Measurements from ENCODE around the gene ADCY2.

The ADCY2 gene

DNA sequence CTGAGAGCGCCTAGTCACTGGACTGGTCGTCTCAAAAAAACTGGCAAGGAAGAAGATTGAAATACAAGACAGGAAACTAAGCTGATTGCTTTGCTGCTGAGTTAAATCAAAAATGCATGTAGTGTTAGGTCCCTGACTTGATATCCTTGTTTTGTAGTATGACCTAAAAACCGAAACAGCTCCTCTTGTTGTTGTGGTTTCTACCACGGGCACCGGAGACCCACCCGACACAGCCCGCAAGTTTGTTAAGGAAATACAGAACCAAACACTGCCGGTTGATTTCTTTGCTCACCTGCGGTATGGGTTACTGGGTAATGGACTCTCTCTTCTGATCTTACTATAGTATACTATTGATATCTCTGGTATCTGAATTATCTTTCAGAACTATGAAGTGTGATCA lies 477.3 kb downstream of the ADCY2 start:
- Histone ChIP-seq H3K79me2 (ENCODE audit: control insufficient read depth, insufficient read depth, low read length) (peaks cover 42% of the 10 kb centered on the region), H3K9ac (ENCODE audit: low read length) (no peak overlapping the region), H3K18ac (ENCODE audit: low read length) (no peak overlapping the region), H3K4ac (ENCODE audit: low read depth, low read length) (no peak overlapping the region), H3K56ac (ENCODE audit: low read length) (no peak overlapping the region), H3K4me1 (ENCODE audit: control insufficient read depth, low read depth, low read length) (no peaks in the 10 kb centered on the region), H3K4me2 (ENCODE audit: low read length) (no peak overlapping the region), H2BK15ac (replicated peaks; ENCODE audit: low read depth) (no peak overlapping the region), H3K36me3 (ENCODE audit: control insufficient read depth, insufficient read depth, low read length) (peaks cover 8% of the 10 kb centered on the region), H4K8ac (ENCODE audit: low read depth, low read length) (no peak overlapping the region), H3K23ac (ENCODE audit: low read length) (no peak overlapping the region), H2AK5ac (ENCODE audit: low read length) (no peak overlapping the region), H2BK5ac (ENCODE audit: low read length) (no peak overlapping the region), H2BK120ac (ENCODE audit: low read depth, low read length) (no peak overlapping the region), H3K27me3 (ENCODE audit: insufficient read depth, low read length, poor library complexity) (no peaks in the 10 kb centered on the region), H3K27ac (ENCODE audit: low read depth, low read length) (no peak overlapping the region), H3K4me3 (ENCODE audit: low read length) (no peak overlapping the region), H4K5ac (ENCODE audit: low read length) (no peak overlapping the region), H3K79me1 (ENCODE audit: low read length) (peaks cover 19% of the 10 kb centered on the region)
- no peak for DNase-seq
- no CpG with 5 or more reads among the region's 9 CpGs for WGBS (ENCODE audit: extremely low coverage, insufficient coverage, low lambda C conversion rate)

DNA sequence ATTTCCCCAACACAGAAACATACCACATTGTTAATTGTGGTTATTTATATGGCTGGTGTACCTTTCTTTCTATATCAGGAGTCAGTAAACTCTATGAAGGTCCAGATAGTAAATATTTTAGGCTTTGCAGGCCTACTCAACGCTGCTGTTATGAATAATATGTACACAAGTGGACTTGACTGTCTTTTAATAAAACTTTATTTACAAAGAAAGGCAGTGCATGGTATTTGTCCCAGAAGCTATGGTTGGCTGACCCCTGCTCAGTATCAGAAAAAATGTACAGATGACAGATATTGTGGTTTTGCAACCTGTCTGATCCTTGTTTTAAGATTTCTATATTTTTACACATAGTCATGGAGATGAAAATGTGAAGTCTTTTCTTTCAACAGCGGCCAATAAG lies 478.7 kb downstream of the ADCY2 start:
- Histone ChIP-seq H3K56ac (ENCODE audit: low read length) (no peak overlapping the region), H3K4me2 (ENCODE audit: low read length) (no peak overlapping the region), H2AK5ac (ENCODE audit: low read length) (no peak overlapping the region), H3K23ac (ENCODE audit: low read length) (no peak overlapping the region), H3K9ac (ENCODE audit: low read length) (no peak overlapping the region), H3K27me3 (ENCODE audit: insufficient read depth, low read length, poor library complexity) (no peaks in the 10 kb centered on the region), H3K4me3 (ENCODE audit: low read length) (no peak overlapping the region), H2BK120ac (ENCODE audit: low read depth, low read length) (no peak overlapping the region), H3K4ac (ENCODE audit: low read depth, low read length) (no peak overlapping the region), H3K27ac (ENCODE audit: low read depth, low read length) (no peak overlapping the region), H3K36me3 (ENCODE audit: control insufficient read depth, insufficient read depth, low read length) (peaks cover 8% of the 10 kb centered on the region), H3K79me1 (ENCODE audit: low read length) (peaks cover 19% of the 10 kb centered on the region), H2BK5ac (ENCODE audit: low read length) (no peak overlapping the region), H3K4me1 (ENCODE audit: control insufficient read depth, low read depth, low read length) (no peaks in the 10 kb centered on the region), H2BK15ac (replicated peaks; ENCODE audit: low read depth) (no peak overlapping the region), H3K18ac (ENCODE audit: low read length) (no peak overlapping the region), H4K8ac (ENCODE audit: low read depth, low read length) (no peak overlapping the region), H3K79me2 (ENCODE audit: control insufficient read depth, insufficient read depth, low read length) (peaks cover 36% of the 10 kb centered on the region), H4K5ac (ENCODE audit: low read length) (no peak overlapping the region)
- DNase-seq, result no peak
- no CpG with 5 or more reads among the region's 2 CpGs for whole genome bisulfite sequencing (ENCODE audit: extremely low coverage, insufficient coverage, low lambda C conversion rate)

DNA sequence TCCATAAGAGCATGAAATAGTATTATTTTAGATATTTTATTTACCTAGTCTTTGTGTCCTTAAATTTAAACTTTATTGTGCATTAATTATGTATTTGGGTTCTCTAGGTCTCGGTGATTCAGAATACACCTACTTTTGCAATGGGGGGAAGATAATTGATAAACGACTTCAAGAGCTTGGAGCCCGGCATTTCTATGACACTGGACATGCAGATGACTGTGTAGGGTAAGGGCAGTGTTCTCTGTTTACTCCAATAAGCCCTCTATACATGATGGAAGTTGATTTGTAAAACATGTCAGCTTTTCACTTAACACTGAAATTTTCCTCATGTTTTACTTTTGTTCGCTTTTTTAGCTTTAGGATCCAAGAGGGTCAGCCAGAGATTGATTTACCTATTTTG lies 479.2 kb downstream of the ADCY2 start:
- no peak overlapping the region for H3K4ac ChIP-seq (ENCODE audit: low read depth, low read length)
- H3K4me2 ChIP-seq (ENCODE audit: low read length), result no peak overlapping the region
- WGBS (ENCODE audit: extremely low coverage, insufficient coverage, low lambda C conversion rate), result no CpG with 5 or more reads among the region's 4 CpGs
- no peak overlapping the region for H4K5ac ChIP-seq (ENCODE audit: low read length)
- H3K79me1 ChIP-seq (ENCODE audit: low read length), result peaks cover 21% of the 10 kb centered on the region
- H2BK15ac ChIP-seq (replicated peaks; ENCODE audit: low read depth), result no peak overlapping the region
- H3K4me3 ChIP-seq (ENCODE audit: low read length), result no peak overlapping the region
- no peak overlapping the region for H3K27ac ChIP-seq (ENCODE audit: low read depth, low read length)
- no peak overlapping the region for H3K56ac ChIP-seq (ENCODE audit: low read length)
- no peak overlapping the region for H4K8ac ChIP-seq (ENCODE audit: low read depth, low read length)
- no peak overlapping the region for H2BK120ac ChIP-seq (ENCODE audit: low read depth, low read length)
- peaks cover 32% of the 10 kb centered on the region for H3K79me2 ChIP-seq (ENCODE audit: control insufficient read depth, insufficient read depth, low read length)
- H3K27me3 ChIP-seq (ENCODE audit: insufficient read depth, low read length, poor library complexity), result no peaks in the 10 kb centered on the region
- no peak overlapping the region for H2BK5ac ChIP-seq (ENCODE audit: low read length)
- no peak overlapping the region for H3K9ac ChIP-seq (ENCODE audit: low read length)
- H3K18ac ChIP-seq (ENCODE audit: low read length), result no peak overlapping the region
- no peak overlapping the region for H2AK5ac ChIP-seq (ENCODE audit: low read length)
- no peak for DNase-seq
- no peak overlapping the region for H3K23ac ChIP-seq (ENCODE audit: low read length)
- no peaks in the 10 kb centered on the region for H3K4me1 ChIP-seq (ENCODE audit: control insufficient read depth, low read depth, low read length)
- peaks cover 8% of the 10 kb centered on the region for H3K36me3 ChIP-seq (ENCODE audit: control insufficient read depth, insufficient read depth, low read length)

DNA sequence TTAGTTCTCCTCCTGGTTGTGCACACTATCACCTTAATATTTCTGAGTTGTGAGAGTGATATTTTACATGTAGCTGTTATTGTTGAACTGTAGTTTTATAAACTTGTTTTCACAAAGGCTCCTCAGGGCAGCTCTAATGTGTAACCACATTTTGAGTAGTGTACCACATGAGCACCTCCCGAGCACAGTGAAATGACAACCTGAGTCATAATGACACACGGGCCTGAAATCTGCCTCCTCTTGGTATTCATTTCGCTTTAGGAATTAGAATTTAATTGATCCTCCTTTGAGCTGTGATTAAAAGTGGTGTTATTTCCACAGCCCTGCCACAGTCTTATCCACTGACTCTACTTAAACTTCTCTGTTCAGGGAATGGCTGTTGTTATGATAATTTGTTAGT lies 480.9 kb downstream of the ADCY2 start:
- H3K4me2 ChIP-seq (ENCODE audit: low read length), result no peak overlapping the region
- H3K9ac ChIP-seq (ENCODE audit: low read length), result no peak overlapping the region
- no peaks in the 10 kb centered on the region for H3K27me3 ChIP-seq (ENCODE audit: insufficient read depth, low read length, poor library complexity)
- no peaks in the 10 kb centered on the region for H3K4me1 ChIP-seq (ENCODE audit: control insufficient read depth, low read depth, low read length)
- H2BK15ac ChIP-seq (replicated peaks; ENCODE audit: low read depth), result no peak overlapping the region
- peaks cover 17% of the 10 kb centered on the region for H3K79me2 ChIP-seq (ENCODE audit: control insufficient read depth, insufficient read depth, low read length)
- no peak overlapping the region for H3K23ac ChIP-seq (ENCODE audit: low read length)
- no peak overlapping the region for H4K8ac ChIP-seq (ENCODE audit: low read depth, low read length)
- H3K79me1 ChIP-seq (ENCODE audit: low read length), result peaks cover 21% of the 10 kb centered on the region
- no CpG with 5 or more reads among the region's 3 CpGs for WGBS (ENCODE audit: extremely low coverage, insufficient coverage, low lambda C conversion rate)
- no peak overlapping the region for H2BK5ac ChIP-seq (ENCODE audit: low read length)
- H2BK120ac ChIP-seq (ENCODE audit: low read depth, low read length), result no peak overlapping the region
- H2AK5ac ChIP-seq (ENCODE audit: low read length), result no peak overlapping the region
- DNase-seq, result no peak
- H3K27ac ChIP-seq (ENCODE audit: low read depth, low read length), result no peak overlapping the region
- no peak overlapping the region for H3K56ac ChIP-seq (ENCODE audit: low read length)
- no peak overlapping the region for H3K4ac ChIP-seq (ENCODE audit: low read depth, low read length)
- H3K36me3 ChIP-seq (ENCODE audit: control insufficient read depth, insufficient read depth, low read length), result peaks cover 8% of the 10 kb centered on the region
- no peak overlapping the region for H3K4me3 ChIP-seq (ENCODE audit: low read length)
- H4K5ac ChIP-seq (ENCODE audit: low read length), result no peak overlapping the region
- no peak overlapping the region for H3K18ac ChIP-seq (ENCODE audit: low read length)

DNA sequence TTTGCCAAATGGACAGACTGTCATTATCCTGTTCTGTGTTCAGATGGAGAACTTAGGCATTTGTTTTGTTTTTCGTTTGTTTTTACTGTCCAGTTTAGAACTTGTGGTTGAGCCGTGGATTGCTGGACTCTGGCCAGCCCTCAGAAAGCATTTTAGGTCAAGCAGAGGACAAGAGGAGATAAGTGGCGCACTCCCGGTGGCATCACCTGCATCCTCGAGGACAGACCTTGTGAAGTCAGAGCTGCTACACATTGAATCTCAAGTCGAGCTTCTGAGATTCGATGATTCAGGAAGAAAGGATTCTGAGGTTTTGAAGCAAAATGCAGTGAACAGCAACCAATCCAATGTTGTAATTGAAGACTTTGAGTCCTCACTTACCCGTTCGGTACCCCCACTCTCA lies 481.9 kb downstream of the ADCY2 start:
- WGBS (ENCODE audit: extremely low coverage, insufficient coverage, low lambda C conversion rate), result no CpG with 5 or more reads among the region's 9 CpGs
- H3K79me2 ChIP-seq (ENCODE audit: control insufficient read depth, insufficient read depth, low read length), result peaks cover 11% of the 10 kb centered on the region
- no peak overlapping the region for H3K23ac ChIP-seq (ENCODE audit: low read length)
- DNase-seq, result no peak
- no peak overlapping the region for H3K9ac ChIP-seq (ENCODE audit: low read length)
- H3K4ac ChIP-seq (ENCODE audit: low read depth, low read length), result no peak overlapping the region
- H3K4me2 ChIP-seq (ENCODE audit: low read length), result no peak overlapping the region
- H4K5ac ChIP-seq (ENCODE audit: low read length), result no peak overlapping the region
- H2BK5ac ChIP-seq (ENCODE audit: low read length), result no peak overlapping the region
- peaks cover 17% of the 10 kb centered on the region for H3K79me1 ChIP-seq (ENCODE audit: low read length)
- H3K36me3 ChIP-seq (ENCODE audit: control insufficient read depth, insufficient read depth, low read length), result peaks cover 8% of the 10 kb centered on the region
- no peak overlapping the region for H4K8ac ChIP-seq (ENCODE audit: low read depth, low read length)
- no peak overlapping the region for H2BK120ac ChIP-seq (ENCODE audit: low read depth, low read length)
- no peak overlapping the region for H2AK5ac ChIP-seq (ENCODE audit: low read length)
- H3K4me3 ChIP-seq (ENCODE audit: low read length), result no peak overlapping the region
- no peak overlapping the region for H3K27ac ChIP-seq (ENCODE audit: low read depth, low read length)
- H3K56ac ChIP-seq (ENCODE audit: low read length), result no peak overlapping the region
- H2BK15ac ChIP-seq (replicated peaks; ENCODE audit: low read depth), result no peak overlapping the region
- H3K4me1 ChIP-seq (ENCODE audit: control insufficient read depth, low read depth, low read length), result no peaks in the 10 kb centered on the region
- H3K27me3 ChIP-seq (ENCODE audit: insufficient read depth, low read length, poor library complexity), result no peaks in the 10 kb centered on the region
- H3K18ac ChIP-seq (ENCODE audit: low read length), result no peak overlapping the region

DNA sequence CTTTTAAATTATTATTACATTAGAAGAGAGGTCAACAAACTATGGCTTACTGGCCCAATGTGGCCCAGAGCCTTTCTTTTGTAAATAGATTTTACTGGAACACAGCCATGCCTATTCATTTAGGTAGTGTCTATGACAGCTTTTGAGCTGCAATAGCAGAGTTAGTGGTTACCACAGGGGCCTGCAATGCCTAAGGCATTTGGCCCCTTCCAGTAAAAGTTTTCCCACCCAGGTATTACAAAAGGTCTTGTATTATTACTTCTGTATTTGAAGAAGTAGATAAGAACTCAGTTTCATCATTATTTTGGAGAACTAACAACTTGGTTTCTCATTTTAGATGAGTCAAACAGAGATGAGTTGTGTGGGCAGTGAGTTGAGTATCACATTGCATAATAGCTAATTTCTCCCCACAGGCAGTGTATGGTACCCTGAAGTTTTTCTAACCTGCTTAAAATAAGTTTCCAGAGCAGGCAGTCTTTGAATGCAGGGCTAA lies 482.5 kb downstream of the ADCY2 start:
- Histone ChIP-seq H3K56ac (ENCODE audit: low read length) (no peak overlapping the region), H2BK5ac (ENCODE audit: low read length) (no peak overlapping the region), H3K18ac (ENCODE audit: low read length) (no peak overlapping the region), H3K27me3 (ENCODE audit: insufficient read depth, low read length, poor library complexity) (no peaks in the 10 kb centered on the region), H3K79me1 (ENCODE audit: low read length) (peaks cover 14% of the 10 kb centered on the region), H3K9ac (ENCODE audit: low read length) (no peak overlapping the region), H3K23ac (ENCODE audit: low read length) (no peak overlapping the region), H2BK120ac (ENCODE audit: low read depth, low read length) (no peak overlapping the region), H4K8ac (ENCODE audit: low read depth, low read length) (no peak overlapping the region), H4K5ac (ENCODE audit: low read length) (no peak overlapping the region), H3K79me2 (ENCODE audit: control insufficient read depth, insufficient read depth, low read length) (peaks cover 6% of the 10 kb centered on the region), H3K4me1 (ENCODE audit: control insufficient read depth, low read depth, low read length) (no peaks in the 10 kb centered on the region), H2BK15ac (replicated peaks; ENCODE audit: low read depth) (no peak overlapping the region), H3K27ac (ENCODE audit: low read depth, low read length) (no peak overlapping the region), H3K4ac (ENCODE audit: low read depth, low read length) (no peak overlapping the region), H3K36me3 (ENCODE audit: control insufficient read depth, insufficient read depth, low read length) (peaks cover 8% of the 10 kb centered on the region), H3K4me3 (ENCODE audit: low read length) (no peak overlapping the region), H3K4me2 (ENCODE audit: low read length) (no peak overlapping the region), H2AK5ac (ENCODE audit: low read length) (no peak overlapping the region)
- no peak for DNase-seq

Measured in mesendoderm (in vitro differentiated cells).